Mammary epithelial cell (primary cell): ENCODE measurements around the gene ADGRG7.

Source experiments
- EZH2 ChIP-seq: IDR thresholded peaks from 2 replicates; pipeline ENCODE4 v1.6.1; 2012; ENCODE audit warnings: low read length, inconsistent platforms, borderline replicate concordance
- TF ChIP-seq, protein P1 (sequence below), 2 donors: IDR thresholded peaks in 1 of 2; conservative IDR thresholded peaks in 1 of 2; 2 replicates each; pipeline ENCODE4 v1.5.1; 2011 to 2012; ENCODE audit warnings: inconsistent platforms in 2 of 2, low read length in 2 of 2, mild to moderate bottlenecking in 2 of 2, control low read depth in 1 of 2, low read depth in 1 of 2; ENCODE audit not compliant: insufficient read depth in 1 of 2; ENCODE audit errors: extremely low read depth in 1 of 2

DNA sequence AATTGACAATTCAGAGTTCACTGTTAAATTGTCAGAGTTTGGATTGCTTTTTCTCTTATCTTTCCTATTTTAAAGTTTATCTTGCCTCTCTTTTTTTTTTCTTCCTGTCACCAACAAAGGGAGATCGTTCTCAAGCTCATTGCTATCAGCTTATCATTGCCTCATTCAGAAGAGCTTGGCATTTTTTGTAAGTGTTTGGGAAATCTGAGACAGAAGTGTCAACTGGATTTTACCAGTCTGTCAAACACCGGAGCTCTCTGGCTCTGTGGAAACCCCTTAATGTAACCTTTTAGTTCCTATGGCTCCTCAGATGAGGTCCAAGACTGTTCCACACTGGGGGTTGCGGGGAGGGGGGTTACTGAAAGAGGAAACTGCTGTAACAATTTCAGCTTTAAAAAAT lies 89.3 kb downstream of the ADGRG7 start:
- TF ChIP-seq, protein P1, sequence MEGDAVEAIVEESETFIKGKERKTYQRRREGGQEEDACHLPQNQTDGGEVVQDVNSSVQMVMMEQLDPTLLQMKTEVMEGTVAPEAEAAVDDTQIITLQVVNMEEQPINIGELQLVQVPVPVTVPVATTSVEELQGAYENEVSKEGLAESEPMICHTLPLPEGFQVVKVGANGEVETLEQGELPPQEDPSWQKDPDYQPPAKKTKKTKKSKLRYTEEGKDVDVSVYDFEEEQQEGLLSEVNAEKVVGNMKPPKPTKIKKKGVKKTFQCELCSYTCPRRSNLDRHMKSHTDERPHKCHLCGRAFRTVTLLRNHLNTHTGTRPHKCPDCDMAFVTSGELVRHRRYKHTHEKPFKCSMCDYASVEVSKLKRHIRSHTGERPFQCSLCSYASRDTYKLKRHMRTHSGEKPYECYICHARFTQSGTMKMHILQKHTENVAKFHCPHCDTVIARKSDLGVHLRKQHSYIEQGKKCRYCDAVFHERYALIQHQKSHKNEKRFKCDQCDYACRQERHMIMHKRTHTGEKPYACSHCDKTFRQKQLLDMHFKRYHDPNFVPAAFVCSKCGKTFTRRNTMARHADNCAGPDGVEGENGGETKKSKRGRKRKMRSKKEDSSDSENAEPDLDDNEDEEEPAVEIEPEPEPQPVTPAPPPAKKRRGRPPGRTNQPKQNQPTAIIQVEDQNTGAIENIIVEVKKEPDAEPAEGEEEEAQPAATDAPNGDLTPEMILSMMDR (conservative IDR thresholded peaks at IDR 0.05 in 1 of 2, IDR thresholded peaks at IDR 0.05 in 1 of 2; ENCODE audit: extremely low read depth in 1 of 2, insufficient read depth in 1 of 2, low read depth in 1 of 2, low read length in 2 of 2), result no peak
- TF ChIP-seq EZH2, result no peak
